GM23338 (cell line): Measurements from ENCODE around the gene CDKL4. TPM values are rescaled to one million over a fixed set of nuclear protein-coding genes. Genes with fewer than 3 reads are reported as not detected.

ENCODE experiments used
- ATAC-seq: fragments of 200-7000 bp; cut with Tn5 transposase; 3 replicates; pipeline ENCODE4 v1.9.1; 2020
- DNase-seq: peaks from one replicate; pipeline ENCODE4 v3.0.0-alpha.2; 2015; ENCODE audit warnings: low spot score
- H2AFZ ChIP-seq: fragments of 200-600 bp; sonication (generic); 2 replicates; pipeline ENCODE4 v1.8.0; 2016; ENCODE audit warnings: antibody characterized with exemption, mild to moderate bottlenecking, moderate library complexity
- H3F3A ChIP-seq: fragments of 200-600 bp; sonication (generic); replicated peaks from 2 replicates; pipeline ENCODE4 v1.8.0; 2017; ENCODE audit warnings: antibody characterized with exemption, mixed run types, low read depth
- H3K27ac ChIP-seq: fragments of 200-600 bp; sonication (generic); 2 replicates; pipeline ENCODE4 v1.6.1; 2016; ENCODE audit warnings: low read depth
- H3K27me3 ChIP-seq: fragments of 200-600 bp; sonication (generic); 2 replicates; pipeline ENCODE4 v1.8.0; 2016; ENCODE audit warnings: mild to moderate bottlenecking, mixed run types, moderate library complexity; ENCODE audit not compliant: insufficient read depth
- H3K36me3 ChIP-seq: fragments of 200-600 bp; sonication (generic); 2 replicates; pipeline ENCODE4 v1.8.0; 2016; ENCODE audit warnings: mild to moderate bottlenecking; ENCODE audit not compliant: insufficient read depth
- H3K4me1 ChIP-seq: fragments of 200-600 bp; sonication (generic); 2 replicates; pipeline ENCODE4 v1.8.0; 2016; ENCODE audit warnings: mild to moderate bottlenecking, moderate library complexity; ENCODE audit not compliant: insufficient read depth
- H3K4me2 ChIP-seq: fragments of 200-600 bp; sonication (generic); 2 replicates; pipeline ENCODE4 v1.7.1; 2017; ENCODE audit warnings: mixed run types
- H3K4me3 ChIP-seq: fragments of 200-600 bp; sonication (generic); 2 replicates; pipeline ENCODE4 v1.6.1; 2016; ENCODE audit warnings: mixed run types
- H3K79me2 ChIP-seq: fragments of 200-600 bp; sonication (generic); replicated peaks from 2 replicates; pipeline ENCODE4 v1.8.0; 2017; ENCODE audit warnings: mild to moderate bottlenecking; ENCODE audit not compliant: insufficient read depth
- H3K9me2 ChIP-seq: fragments of 200-600 bp; sonication (generic); 2 replicates; pipeline ENCODE4 v1.8.0; 2017; ENCODE audit not compliant: insufficient read depth
- H4K20me1 ChIP-seq: fragments of 200-600 bp; sonication (generic); replicated peaks from 2 replicates; pipeline ENCODE4 v1.8.0; 2017; ENCODE audit warnings: mild to moderate bottlenecking; ENCODE audit not compliant: insufficient read depth
- H3K27ac Mint-ChIP-seq: 2 replicates; pipeline ENCODE4 v1.8.0; 2020; ENCODE audit warnings: inconsistent platforms, mild to moderate bottlenecking, moderate library complexity, mixed read lengths
- H3K27me3 Mint-ChIP-seq: 3 replicates; pipeline ENCODE4 v1.8.0; 2022; ENCODE audit warnings: low read depth, mild to moderate bottlenecking, moderate library complexity, mixed read lengths, inconsistent platforms; ENCODE audit not compliant: insufficient read depth, poor library complexity
- H3K36me3 Mint-ChIP-seq: 3 replicates; pipeline ENCODE4 v1.8.0; 2021; ENCODE audit warnings: low read depth, mild to moderate bottlenecking, inconsistent platforms, moderate library complexity, mixed read lengths
- H3K4me1 Mint-ChIP-seq: 3 replicates; pipeline ENCODE4 v1.8.0; 2020; ENCODE audit warnings: mild to moderate bottlenecking, inconsistent platforms, mixed read lengths
- H3K4me3 Mint-ChIP-seq: 3 replicates; pipeline ENCODE4 v1.8.0; 2021; ENCODE audit warnings: moderate library complexity, mild to moderate bottlenecking, inconsistent platforms, mixed read lengths
- H3K9me3 Mint-ChIP-seq: 3 replicates; pipeline ENCODE4 v1.8.0; 2020; ENCODE audit warnings: moderate library complexity, mild to moderate bottlenecking, inconsistent platforms, mixed read lengths
- CREB1 ChIP-seq: fragments of 250-450 bp; sonication (Bioruptor Pico); IDR thresholded peaks from 2 replicates; pipeline ENCODE4 v1.5.0; 2020; ENCODE audit warnings: low read depth, mild to moderate bottlenecking, moderate library complexity
- JUNB ChIP-seq: IDR thresholded peaks from one replicate; pipeline ENCODE4 v1.6.1; 2016; ENCODE audit warnings: antibody characterized with exemption; ENCODE audit not compliant: unreplicated experiment
- NANOG ChIP-seq: IDR thresholded peaks from 2 replicates; pipeline ENCODE4 v1.6.1; 2016; ENCODE audit warnings: antibody characterized with exemption, borderline replicate concordance
- ZNF114 ChIP-seq: fragments of 250-450 bp; sonication (Bioruptor Pico); IDR thresholded peaks from 2 replicates; pipeline ENCODE4 v1.5.0; 2020; ENCODE audit warnings: mild to moderate bottlenecking, moderate library complexity
- ZNF331 ChIP-seq: fragments of 250-450 bp; sonication (Bioruptor Pico); IDR thresholded peaks from 2 replicates; pipeline ENCODE4 v1.5.0; 2020; ENCODE audit warnings: low read depth, mild to moderate bottlenecking, moderate library complexity
- polyA plus RNA-seq: library from polyadenylated mRNA; unstranded; fragments of >200 nt; fragmentation: Nextera tagmentation; extraction: Ambion mirVana; gene quantifications from 2 replicates; pipeline ENCODE4 v1.2.1, GENCODE V29; 2016
- total RNA-seq: library from RNA; depleted of rRNA; stranded (reverse); fragments of >200 nt; shearing (Covaris generic); gene quantifications from 2 replicates; pipeline ENCODE4 v1.2.3, GENCODE V29; 2014
- TF ChIP-seq, protein P1 (sequence below), 2 experiments: fragments of 200-600 bp in 1 of 2; sonication (generic) in 1 of 2; conservative IDR thresholded peaks; 2 replicates each; pipeline versions ENCODE4 v1.5.1 to v1.6.1; 2016 to 2017; ENCODE audit warnings: antibody characterized with exemption in 2 of 2, low read depth in 2 of 2, mild to moderate bottlenecking in 2 of 2, moderate library complexity in 1 of 2
- TF ChIP-seq, protein P2 (sequence below): IDR thresholded peaks from one replicate; pipeline ENCODE4 v1.6.1; 2018; ENCODE audit warnings: antibody characterized with exemption; ENCODE audit not compliant: unreplicated experiment

Gene CDKL4
- total and polyA plus RNA-seq, 2 experiments from 2014 or later, result 0.24 TPM; not detected in 1

DNA sequence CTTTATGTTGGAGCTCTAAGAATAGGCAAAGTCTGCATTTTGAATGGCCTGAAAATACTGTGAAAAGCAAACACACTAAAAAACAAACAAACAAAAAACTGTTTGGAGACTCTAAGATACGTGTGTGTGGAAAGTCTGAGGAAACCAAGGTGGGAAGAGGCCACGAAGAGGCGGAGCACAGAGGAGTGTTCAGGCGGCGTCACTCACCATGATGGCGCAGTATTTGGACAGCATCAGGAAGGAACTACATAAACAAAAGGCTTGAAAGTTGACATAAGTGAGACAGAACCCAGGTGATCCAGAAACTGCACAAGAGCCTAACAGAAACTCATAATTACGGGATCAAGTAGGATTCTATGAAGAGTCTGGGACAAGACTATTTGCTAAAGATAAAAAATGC is 72.1 kb downstream of the CDKL4 start:
- H3K9me2 ChIP-seq, result no peaks in the 10 kb centered on the region
- H3K36me3 Mint-ChIP-seq, result no peaks in the 10 kb centered on the region
- H3K36me3 ChIP-seq, result no peaks in the 10 kb centered on the region
- no peak for ATAC-seq
- no peaks in the 10 kb centered on the region for H3F3A ChIP-seq
- no peak for TF ChIP-seq JUNB
- TF ChIP-seq ZNF331, result no peak
- TF ChIP-seq, protein P1, sequence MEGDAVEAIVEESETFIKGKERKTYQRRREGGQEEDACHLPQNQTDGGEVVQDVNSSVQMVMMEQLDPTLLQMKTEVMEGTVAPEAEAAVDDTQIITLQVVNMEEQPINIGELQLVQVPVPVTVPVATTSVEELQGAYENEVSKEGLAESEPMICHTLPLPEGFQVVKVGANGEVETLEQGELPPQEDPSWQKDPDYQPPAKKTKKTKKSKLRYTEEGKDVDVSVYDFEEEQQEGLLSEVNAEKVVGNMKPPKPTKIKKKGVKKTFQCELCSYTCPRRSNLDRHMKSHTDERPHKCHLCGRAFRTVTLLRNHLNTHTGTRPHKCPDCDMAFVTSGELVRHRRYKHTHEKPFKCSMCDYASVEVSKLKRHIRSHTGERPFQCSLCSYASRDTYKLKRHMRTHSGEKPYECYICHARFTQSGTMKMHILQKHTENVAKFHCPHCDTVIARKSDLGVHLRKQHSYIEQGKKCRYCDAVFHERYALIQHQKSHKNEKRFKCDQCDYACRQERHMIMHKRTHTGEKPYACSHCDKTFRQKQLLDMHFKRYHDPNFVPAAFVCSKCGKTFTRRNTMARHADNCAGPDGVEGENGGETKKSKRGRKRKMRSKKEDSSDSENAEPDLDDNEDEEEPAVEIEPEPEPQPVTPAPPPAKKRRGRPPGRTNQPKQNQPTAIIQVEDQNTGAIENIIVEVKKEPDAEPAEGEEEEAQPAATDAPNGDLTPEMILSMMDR (conservative IDR thresholded peaks at IDR 0.05; ENCODE audit: low read depth in 2 of 2), result no peak
- TF ChIP-seq, protein P2, sequence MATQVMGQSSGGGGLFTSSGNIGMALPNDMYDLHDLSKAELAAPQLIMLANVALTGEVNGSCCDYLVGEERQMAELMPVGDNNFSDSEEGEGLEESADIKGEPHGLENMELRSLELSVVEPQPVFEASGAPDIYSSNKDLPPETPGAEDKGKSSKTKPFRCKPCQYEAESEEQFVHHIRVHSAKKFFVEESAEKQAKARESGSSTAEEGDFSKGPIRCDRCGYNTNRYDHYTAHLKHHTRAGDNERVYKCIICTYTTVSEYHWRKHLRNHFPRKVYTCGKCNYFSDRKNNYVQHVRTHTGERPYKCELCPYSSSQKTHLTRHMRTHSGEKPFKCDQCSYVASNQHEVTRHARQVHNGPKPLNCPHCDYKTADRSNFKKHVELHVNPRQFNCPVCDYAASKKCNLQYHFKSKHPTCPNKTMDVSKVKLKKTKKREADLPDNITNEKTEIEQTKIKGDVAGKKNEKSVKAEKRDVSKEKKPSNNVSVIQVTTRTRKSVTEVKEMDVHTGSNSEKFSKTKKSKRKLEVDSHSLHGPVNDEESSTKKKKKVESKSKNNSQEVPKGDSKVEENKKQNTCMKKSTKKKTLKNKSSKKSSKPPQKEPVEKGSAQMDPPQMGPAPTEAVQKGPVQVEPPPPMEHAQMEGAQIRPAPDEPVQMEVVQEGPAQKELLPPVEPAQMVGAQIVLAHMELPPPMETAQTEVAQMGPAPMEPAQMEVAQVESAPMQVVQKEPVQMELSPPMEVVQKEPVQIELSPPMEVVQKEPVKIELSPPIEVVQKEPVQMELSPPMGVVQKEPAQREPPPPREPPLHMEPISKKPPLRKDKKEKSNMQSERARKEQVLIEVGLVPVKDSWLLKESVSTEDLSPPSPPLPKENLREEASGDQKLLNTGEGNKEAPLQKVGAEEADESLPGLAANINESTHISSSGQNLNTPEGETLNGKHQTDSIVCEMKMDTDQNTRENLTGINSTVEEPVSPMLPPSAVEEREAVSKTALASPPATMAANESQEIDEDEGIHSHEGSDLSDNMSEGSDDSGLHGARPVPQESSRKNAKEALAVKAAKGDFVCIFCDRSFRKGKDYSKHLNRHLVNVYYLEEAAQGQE, result no peak
- H3K27me3 Mint-ChIP-seq, result peaks cover 8% of the 10 kb centered on the region
- peaks cover 10% of the 10 kb centered on the region for H3K4me1 Mint-ChIP-seq
- no peak overlapping the region for H3K4me3 Mint-ChIP-seq
- no peak for DNase-seq
- H3K27ac Mint-ChIP-seq, result no peak overlapping the region
- H3K4me3 ChIP-seq, result no peak overlapping the region
- H3K9me3 Mint-ChIP-seq, result no peaks in the 10 kb centered on the region
- H3K79me2 ChIP-seq, result no peaks in the 10 kb centered on the region
- H4K20me1 ChIP-seq, result no peaks in the 10 kb centered on the region
- H2AFZ ChIP-seq, result no peak overlapping the region
- H3K27ac ChIP-seq, result no peak overlapping the region
- H3K27me3 ChIP-seq, result no peaks in the 10 kb centered on the region
- peaks cover 15% of the 10 kb centered on the region for H3K4me1 ChIP-seq
- no peak overlapping the region for H3K4me2 ChIP-seq

DNA sequence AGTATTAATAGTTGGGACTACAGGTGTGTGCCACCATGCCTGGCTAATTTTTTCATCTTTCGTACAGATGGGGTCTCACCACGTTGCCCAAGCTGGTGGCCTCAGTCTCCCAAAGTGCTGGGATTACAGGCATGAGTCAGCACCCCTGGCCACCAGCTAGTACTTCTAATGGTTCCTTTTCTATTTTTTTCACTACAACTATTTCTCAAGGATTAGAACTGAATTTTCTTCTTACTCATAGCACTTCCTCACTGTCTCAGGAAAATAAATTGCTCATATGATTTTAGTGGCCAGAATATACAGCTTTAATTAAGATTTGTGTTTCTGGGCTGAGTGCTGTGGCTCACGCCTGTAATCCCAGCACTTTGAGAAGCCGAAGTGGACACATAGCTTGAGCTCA is 79.7 kb downstream of the CDKL4 start:
- peaks cover 3% of the 10 kb centered on the region for H3K27me3 Mint-ChIP-seq
- Histone ChIP-seq H3K4me2 (no peak overlapping the region), H3K9me2 (no peaks in the 10 kb centered on the region)
- no peak for TF ChIP-seq NANOG
- no peak for TF ChIP-seq CREB1 (CRISPR knock-in tag)
- TF ChIP-seq, protein P1 (conservative IDR thresholded peaks at IDR 0.05; ENCODE audit: low read depth in 2 of 2), result no peak
- TF ChIP-seq, protein P2, result no peak
- TF ChIP-seq ZNF331, result no peak
- no peak for TF ChIP-seq ZNF114 (CRISPR knock-in tag)

More for the DNA sequence above, 79.7 kb downstream of the CDKL4 start:
- Mint-ChIP-seq H3K27ac (no peak overlapping the region), H3K4me3 (no peak overlapping the region), H3K36me3 (no peaks in the 10 kb centered on the region), H3K9me3 (no peaks in the 10 kb centered on the region; the same call in 2 of the 3 replicates), H3K4me1 (peaks cover 5% of the 10 kb centered on the region; the same call in 2 of the 3 replicates)
- H3K4me1 ChIP-seq, result peaks cover 5% of the 10 kb centered on the region; the same call in 1 of the 2 replicates
- H4K20me1 ChIP-seq, result no peaks in the 10 kb centered on the region
- no peaks in the 10 kb centered on the region for H3K27me3 ChIP-seq
- no peak overlapping the region for H3K27ac ChIP-seq
- no peak overlapping the region for H3K4me3 ChIP-seq
- ATAC-seq (no peak), DNase-seq (no peak)
- H3K79me2 ChIP-seq, result no peaks in the 10 kb centered on the region
- H3K36me3 ChIP-seq, result no peaks in the 10 kb centered on the region
- no peaks in the 10 kb centered on the region for H3F3A ChIP-seq
- no peak overlapping the region for H2AFZ ChIP-seq
